Spleen (tissue), 13 donors: ENCODE results near the gene ICE2. TPM values are rescaled to one million over a fixed set of nuclear protein-coding genes. Genes with fewer than 3 reads are reported as not detected.

Experiments
- DNase-seq: peaks from one replicate; pipeline ENCODE4 v3.0.0-alpha.2; 2020
- H3K27ac ChIP-seq, 8 donors: fragments of 200-600 bp; sonication (generic) in 7 of 8; 1 replicate in 4 of 8; 2 replicates in 4 of 8; pipeline versions ENCODE4 v1.5.0 to v1.8.0; 2016 to 2021; ENCODE audit warnings: inconsistent platforms in 4 of 8, mild to moderate bottlenecking in 4 of 8, moderate library complexity in 1 of 8
- H3K27me3 ChIP-seq, 7 donors: fragments of 200-600 bp; sonication (generic) in 6 of 7; replicated peaks in 1 of 7; 1 replicate in 4 of 7; 2 replicates in 3 of 7; pipeline versions ENCODE4 v1.5.0 to v1.8.0; 2016 to 2021; ENCODE audit warnings: inconsistent platforms in 3 of 7, mild to moderate bottlenecking in 1 of 7
- H3K36me3 ChIP-seq, 6 donors: fragments of 200-600 bp; sonication (generic) in 5 of 6; 1 replicate in 4 of 6; 2 replicates in 2 of 6; pipeline versions ENCODE4 v1.5.0 to v1.8.0; 2016 to 2021; ENCODE audit warnings: inconsistent platforms in 2 of 6
- H3K4me1 ChIP-seq, 6 donors: fragments of 200-600 bp; sonication (generic) in 5 of 6; 1 replicate in 3 of 6; 2 replicates in 3 of 6; pipeline versions ENCODE4 v1.5.0 to v1.8.0; 2016 to 2021; ENCODE audit warnings: inconsistent platforms in 3 of 6
- H3K4me3 ChIP-seq, 8 donors: fragments of 200-600 bp; sonication (generic) in 7 of 8; 1 replicate in 4 of 8; 2 replicates in 4 of 8; pipeline versions ENCODE4 v1.5.0 to v1.8.0; 2016 to 2021; ENCODE audit warnings: inconsistent platforms in 4 of 8, mild to moderate bottlenecking in 4 of 8, moderate library complexity in 2 of 8
- H3K9me3 ChIP-seq, 8 donors: fragments of 200-600 bp; sonication (generic) in 7 of 8; 1 replicate in 4 of 8; 2 replicates in 4 of 8; pipeline versions ENCODE4 v1.5.0 to v1.8.0; 2016 to 2021; ENCODE audit warnings: inconsistent platforms in 4 of 8
- CTCF ChIP-seq, 11 experiments: fragments of 200-600 bp in 7 of 11; fragments of 450-650 bp in 4 of 11; sonication (generic) in 4 of 11; IDR thresholded peaks in 8 of 11; conservative IDR thresholded peaks in 3 of 11; 1 replicate in 7 of 11; 2 replicates in 4 of 11; pipeline versions ENCODE4 v1.4.0 to v1.8.0; 2016 to 2021; ENCODE audit warnings: antibody characterized with exemption in 11 of 11, inconsistent platforms in 4 of 11, mild to moderate bottlenecking in 1 of 11
- POLR2A ChIP-seq, 3 donors: fragments of 450-650 bp; IDR thresholded peaks; one replicate each; pipeline ENCODE4 v1.5.1; 2017; ENCODE audit warnings: antibody characterized with exemption in 3 of 3, mild to moderate bottlenecking in 1 of 3
- POLR2AphosphoS5 ChIP-seq, 3 donors: sonication (generic); formaldehyde crosslinking; IDR thresholded peaks; one replicate each; pipeline ENCODE4 v1.5.1; 2017; ENCODE audit warnings: antibody characterized with exemption in 3 of 3
- WGBS, 5 donors: extraction: QIAGEN DNeasy Blood & Tissue Kit in 3 of 5; methylation state at CpG; one replicate each; pipeline versions ENCODE4 v1.1.5 to v1.1.7; 2013 to 2018; 5-methylcytosine and 5-hydroxymethylcytosine counted together
- intact Hi-C: fragments of 100-400 bp; cut with DNase I; formaldehyde crosslinking; loops from one replicate; pipeline ENCODE4 v1.15.0; 2023; ENCODE audit warnings: low total_unique reads
- long read RNA-seq, 2 donors: transcript quantifications; one replicate each; lab custom pipeline, GENCODE V29; 2026
- polyA plus RNA-seq, 3 donors: library from polyadenylated mRNA; stranded (reverse); fragments of 200-250 nt; gene quantifications; one replicate each; pipeline ENCODE4 v1.2.1, GENCODE V29; 2013
- total RNA-seq, 7 donors: library from RNA; depleted of rRNA in 3 of 7; stranded (reverse); fragments of >200 nt in 3 of 7; fragmentation: NEBNext Ultra II Directional in 4 of 7; extraction: Animal tissue kit (Norgen Biotek cat#: 25700) in 4 of 7; gene quantifications; one replicate each; pipeline versions ENCODE4 v1.1.0 to v1.2.1, GENCODE V29; 2016 to 2021
- donor health status: healthy with polysubstance abuse.
- donor health status: DM: no; HTN: no; CAD: no; lungs with moderate emphysema.
- donor health status: DM: no; HTN: no; CAD: no.
- donor health status: Bipolar disorder and iron deficiency.
- donor health status: healthy.
- donor health status: DM: no; HTN: no; CAD: no.
- donor health status: DM: yes; HTN: yes; CAD: no.

The ICE2 gene
- total RNA-seq, result 10 to 100 TPM; 36.1 to 66.4 (median 49.1) TPM
- polyA plus RNA-seq, result 10 to 100 TPM; 15.8 to 17.9 (median 17.7) TPM
- long read RNA-seq, donor 1, partial matches to known transcripts, result 0 of 3 reads
- long read RNA-seq, donor 1, other reads (novel, unspliced or antisense), result 0 of 3 reads
- long read RNA-seq, donor 2, full-length matches to known transcripts, result 2 of 2 reads
- long read RNA-seq, donor 2, partial matches to known transcripts, result 0 of 2 reads
- long read RNA-seq, donor 2, other reads (novel, unspliced or antisense), result 0 of 2 reads

GRCh38 chr15:60478566-60479360, at the start of gene ICE2:
Gene ICE2, minus strand, starts transcription at chr15:60479142. Its CDS starts 1,165 bp downstream, at chr15:60477977.
- Histone ChIP-seq H3K36me3 (peaks cover 0 to 23% (median 5%) of the 10 kb centered on the region in 6 donors), H3K27me3 (no peaks in the 10 kb centered on the region), H3K27ac (peak within 1 kb of the TSS; percentile 85 to 96 (median 92)), H3K4me1 (peaks cover 22 to 63% (median 47%) of the 10 kb centered on the region in 6 donors), H3K4me3 (peak within 1 kb of the TSS; percentile 57 to 90 (median 76)), H3K9me3 (no peaks in the 10 kb centered on the region)
- TF ChIP-seq CTCF (IDR thresholded peaks at IDR 0.05 in 8 of 11, conservative IDR thresholded peaks at IDR 0.05 in 3 of 11) (peak in 6 of 11 experiments; percentile 22 to 57 (median 38)), POLR2AphosphoS5 (IDR thresholded peaks at IDR 0.05) (peak; percentile 99 to 100 (median 100)), POLR2A (IDR thresholded peaks at IDR 0.05) (peak; percentile 84 to 92 (median 84))
- intact Hi-C loops, result no loop called here
- DNase-seq, result peak; percentile 99
- 0 to 1% (median 1%) methylated on average over 48 to 57 of the region's 57 CpGs for WGBS, 5 donors

- DNase-seq, result no peak
- Histone ChIP-seq H3K4me3 (no peak overlapping the region), H3K9me3 (no peaks in the 10 kb centered on the region), H3K27me3 (no peaks in the 10 kb centered on the region), H3K27ac (peak overlapping the region in 1 of 8 donors; percentile 1), H3K36me3 (peaks cover 0 to 19% (median 2%) of the 10 kb centered on the region in 6 donors), H3K4me1 (peaks cover 0 to 50% (median 5%) of the 10 kb centered on the region in 6 donors)
- intact Hi-C loops, result loop anchor here (5.0 kb wide), 1 partner anchor 171 kb away; no protein-coding TSS in a partner anchor
- no peak for TF ChIP-seq POLR2AphosphoS5 (IDR thresholded peaks at IDR 0.05)
- TF ChIP-seq POLR2A (IDR thresholded peaks at IDR 0.05), result no peak
- TF ChIP-seq CTCF (IDR thresholded peaks at IDR 0.05 in 8 of 11, conservative IDR thresholded peaks at IDR 0.05 in 3 of 11), result no peak
- 81 to 100% (median 91%) methylated on average over 1 of the region's 1 CpG for WGBS, 5 donors
Measured at GRCh38 chr15:60528530-60528929, 49.6 kb upstream of the ICE2 start.

GRCh38 chr15:60527456-60527855, 48.5 kb upstream of the ICE2 start:
- no peak for DNase-seq
- intact Hi-C loops, result loop anchor here (5.0 kb wide), 1 partner anchor 170 kb away; no protein-coding TSS in a partner anchor
- TF ChIP-seq CTCF (IDR thresholded peaks at IDR 0.05 in 8 of 11, conservative IDR thresholded peaks at IDR 0.05 in 3 of 11) (no peak), POLR2A (IDR thresholded peaks at IDR 0.05) (no peak), POLR2AphosphoS5 (IDR thresholded peaks at IDR 0.05) (no peak)
- Histone ChIP-seq H3K27ac (peak overlapping the region in 1 of 8 donors; percentile 8), H3K36me3 (peaks cover 0 to 19% (median 2%) of the 10 kb centered on the region in 6 donors), H3K4me3 (no peak overlapping the region), H3K4me1 (peaks cover 0 to 47% (median 5%) of the 10 kb centered on the region in 6 donors), H3K27me3 (no peaks in the 10 kb centered on the region), H3K9me3 (no peaks in the 10 kb centered on the region)
- 70 to 90% (median 83%) methylated on average over 4 of the region's 4 CpGs for WGBS, 5 donors
